Mesothelial cell of epicardium (in vitro differentiated cells): Measurements from ENCODE around the gene CLOCK. TPM values are rescaled to one million over a fixed set of nuclear protein-coding genes. Genes with fewer than 3 reads are reported as not detected.

Experiments
- DNase-seq, 2 experiments: peaks; one replicate each; pipeline ENCODE4 v3.0.0; 2021; ENCODE audit warnings: low spot score in 2 of 2; ENCODE audit not compliant: unreplicated experiment in 2 of 2
- H3K27ac Mint-ChIP-seq: 2 replicates; pipeline ENCODE4 v1.8.0; 2021; ENCODE audit warnings: mixed read lengths
- H3K27me3 Mint-ChIP-seq: 2 replicates; pipeline ENCODE4 v1.8.0; 2021; ENCODE audit warnings: low read depth, mixed read lengths
- H3K36me3 Mint-ChIP-seq: 2 replicates; pipeline ENCODE4 v1.8.0; 2021; ENCODE audit warnings: mixed read lengths
- H3K4me1 Mint-ChIP-seq: 2 replicates; pipeline ENCODE4 v1.8.0; 2021; ENCODE audit warnings: mixed read lengths
- H3K4me3 Mint-ChIP-seq: 2 replicates; pipeline ENCODE4 v1.8.0; 2021; ENCODE audit warnings: mild to moderate bottlenecking, moderate library complexity, mixed read lengths
- H3K9me3 Mint-ChIP-seq: 2 replicates; pipeline ENCODE4 v1.8.0; 2021; ENCODE audit warnings: mixed read lengths
- total RNA-seq: library from RNA; stranded (reverse); gene quantifications from 3 replicates; pipeline ENCODE4 v1.2.1, GENCODE V29; 2021
- TF ChIP-seq, protein P1 (sequence below): fragments of 200-600 bp; sonication (generic); IDR thresholded peaks from one replicate; pipeline ENCODE4 v1.5.0; 2021; ENCODE audit warnings: antibody characterized with exemption; ENCODE audit not compliant: unreplicated experiment

Gene CLOCK
- total RNA-seq, 1 donor from 2014 or later: 19.8 TPM

- H3K27me3 Mint-ChIP-seq: no peaks in the 10 kb centered on the region
- no peak overlapping the region for H3K4me3 Mint-ChIP-seq
- H3K27ac Mint-ChIP-seq: no peak overlapping the region
- H3K4me1 Mint-ChIP-seq: no peaks in the 10 kb centered on the region
- no peak for DNase-seq
- TF ChIP-seq, protein P1, sequence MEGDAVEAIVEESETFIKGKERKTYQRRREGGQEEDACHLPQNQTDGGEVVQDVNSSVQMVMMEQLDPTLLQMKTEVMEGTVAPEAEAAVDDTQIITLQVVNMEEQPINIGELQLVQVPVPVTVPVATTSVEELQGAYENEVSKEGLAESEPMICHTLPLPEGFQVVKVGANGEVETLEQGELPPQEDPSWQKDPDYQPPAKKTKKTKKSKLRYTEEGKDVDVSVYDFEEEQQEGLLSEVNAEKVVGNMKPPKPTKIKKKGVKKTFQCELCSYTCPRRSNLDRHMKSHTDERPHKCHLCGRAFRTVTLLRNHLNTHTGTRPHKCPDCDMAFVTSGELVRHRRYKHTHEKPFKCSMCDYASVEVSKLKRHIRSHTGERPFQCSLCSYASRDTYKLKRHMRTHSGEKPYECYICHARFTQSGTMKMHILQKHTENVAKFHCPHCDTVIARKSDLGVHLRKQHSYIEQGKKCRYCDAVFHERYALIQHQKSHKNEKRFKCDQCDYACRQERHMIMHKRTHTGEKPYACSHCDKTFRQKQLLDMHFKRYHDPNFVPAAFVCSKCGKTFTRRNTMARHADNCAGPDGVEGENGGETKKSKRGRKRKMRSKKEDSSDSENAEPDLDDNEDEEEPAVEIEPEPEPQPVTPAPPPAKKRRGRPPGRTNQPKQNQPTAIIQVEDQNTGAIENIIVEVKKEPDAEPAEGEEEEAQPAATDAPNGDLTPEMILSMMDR: no peak
- H3K9me3 Mint-ChIP-seq: no peaks in the 10 kb centered on the region
- H3K36me3 Mint-ChIP-seq: peaks cover 15% of the 10 kb centered on the region
Measured at GRCh38 chr4:55458164-55458563, 88.5 kb downstream of the CLOCK start.

GRCh38 chr4:55450566-55450965 lies 96.1 kb downstream of the CLOCK start:
- no peaks in the 10 kb centered on the region for H3K27me3 Mint-ChIP-seq
- peaks cover 28% of the 10 kb centered on the region for H3K36me3 Mint-ChIP-seq
- TF ChIP-seq, protein P1: no peak
- peaks cover 10% of the 10 kb centered on the region for H3K4me1 Mint-ChIP-seq
- no peak for DNase-seq
- H3K27ac Mint-ChIP-seq: no peak overlapping the region
- no peak overlapping the region for H3K4me3 Mint-ChIP-seq
- no peaks in the 10 kb centered on the region for H3K9me3 Mint-ChIP-seq

DNA sequence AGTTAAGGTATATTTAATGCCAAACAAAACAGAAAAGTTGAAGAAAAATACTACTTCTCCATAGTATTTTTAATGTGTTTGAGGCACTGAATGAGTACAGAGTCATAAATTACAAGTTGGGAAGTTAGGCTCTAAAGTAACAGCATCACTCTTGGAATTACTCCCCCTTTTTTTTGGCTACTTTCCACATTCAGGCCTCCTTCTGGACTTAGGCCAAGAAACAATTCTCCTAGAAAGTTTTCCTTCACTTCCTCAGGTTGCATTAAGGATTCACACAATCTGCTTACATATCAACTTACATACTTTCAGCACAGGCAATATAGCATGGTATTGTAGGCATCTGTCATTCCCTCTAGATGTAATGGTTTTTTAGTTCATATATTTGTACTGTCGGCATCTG lies 98.9 kb downstream of the CLOCK start:
- TF ChIP-seq, protein P1: no peak
- Mint-ChIP-seq H3K27me3 (no peaks in the 10 kb centered on the region), H3K27ac (peak overlapping the region; percentile 13), H3K36me3 (peaks cover 24% of the 10 kb centered on the region), H3K4me3 (no peak overlapping the region), H3K9me3 (no peaks in the 10 kb centered on the region), H3K4me1 (peaks cover 10% of the 10 kb centered on the region)
- DNase-seq: no peak

DNA sequence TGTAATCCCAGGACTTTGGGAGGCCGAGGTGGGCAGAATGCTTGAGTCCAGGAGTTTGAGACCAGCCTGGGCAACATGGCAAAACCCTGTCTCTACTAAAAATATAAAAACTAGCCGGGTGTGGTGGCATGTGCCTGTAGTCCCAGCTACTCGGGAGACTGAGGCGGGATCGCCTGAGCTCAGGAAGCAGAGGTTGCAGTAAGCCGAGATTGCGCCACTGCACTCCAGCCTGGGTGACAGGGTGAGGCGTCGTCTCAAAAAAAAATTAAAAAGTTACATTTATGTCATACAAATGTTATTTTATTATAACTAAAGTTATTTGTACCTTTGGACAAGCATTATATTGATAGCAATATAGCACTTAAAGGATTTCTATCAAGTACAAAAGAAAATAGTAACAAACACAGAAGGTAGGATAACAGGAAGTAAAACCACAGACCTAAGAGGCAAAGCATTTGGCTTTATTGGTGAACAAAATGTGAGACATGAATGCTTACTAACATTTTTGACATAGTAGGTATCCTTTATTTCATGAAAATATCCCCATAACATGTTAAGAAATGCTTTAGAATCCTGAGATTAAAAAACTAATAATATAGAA lies 99.5 kb downstream of the CLOCK start:
- DNase-seq: no peak
- Mint-ChIP-seq H3K4me3 (no peak overlapping the region), H3K27ac (no peak overlapping the region), H3K4me1 (peaks cover 10% of the 10 kb centered on the region), H3K9me3 (no peaks in the 10 kb centered on the region), H3K27me3 (no peaks in the 10 kb centered on the region), H3K36me3 (peaks cover 20% of the 10 kb centered on the region)
- TF ChIP-seq, protein P1: no peak

- DNase-seq: no peak
- Mint-ChIP-seq H3K4me1 (peaks cover 10% of the 10 kb centered on the region), H3K9me3 (no peaks in the 10 kb centered on the region), H3K4me3 (no peak overlapping the region), H3K36me3 (peaks cover 17% of the 10 kb centered on the region), H3K27ac (no peak overlapping the region), H3K27me3 (no peaks in the 10 kb centered on the region)
- TF ChIP-seq, protein P1: no peak
Measured at GRCh38 chr4:55446578-55446922, 100.2 kb downstream of the CLOCK start.
